HG02970 (cell line): ENCODE results near the gene UROD.
"Not testable (repeated sequence)": the region's sequence is repeated elsewhere in the genome, so short reads cannot be mapped to it uniquely, and the experiment has no call there.

Source experiments
- ATAC-seq: cut with Tn5 transposase; IDR thresholded peaks from one replicate; pipeline ENCODE4 v1.9.1; 2021; ENCODE audit warnings: mild to moderate bottlenecking, moderate library complexity, moderate number of reproducible peaks; ENCODE audit not compliant: unreplicated experiment, low FRiP score

UROD gene

DNA sequence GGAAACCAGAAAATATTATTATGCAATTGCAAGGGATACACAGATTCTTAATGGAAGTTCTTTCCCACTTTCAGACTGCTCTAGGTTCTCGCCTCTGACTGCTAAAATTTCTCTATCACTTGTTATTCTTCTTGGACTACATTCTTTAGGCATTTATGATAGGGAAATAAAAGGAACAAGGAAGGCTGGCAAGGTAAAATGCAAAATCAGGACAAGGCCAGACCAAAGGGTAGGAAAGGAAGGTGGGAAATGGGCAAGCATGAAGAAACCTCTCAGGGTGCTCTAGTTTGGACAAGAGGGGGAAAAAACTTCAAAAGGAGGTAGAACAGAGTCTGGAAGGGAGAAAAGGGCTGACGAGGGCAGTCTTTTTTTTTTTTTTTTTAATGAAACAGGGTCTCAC lies 26.2 kb downstream of the UROD start:
- no peak for ATAC-seq

DNA sequence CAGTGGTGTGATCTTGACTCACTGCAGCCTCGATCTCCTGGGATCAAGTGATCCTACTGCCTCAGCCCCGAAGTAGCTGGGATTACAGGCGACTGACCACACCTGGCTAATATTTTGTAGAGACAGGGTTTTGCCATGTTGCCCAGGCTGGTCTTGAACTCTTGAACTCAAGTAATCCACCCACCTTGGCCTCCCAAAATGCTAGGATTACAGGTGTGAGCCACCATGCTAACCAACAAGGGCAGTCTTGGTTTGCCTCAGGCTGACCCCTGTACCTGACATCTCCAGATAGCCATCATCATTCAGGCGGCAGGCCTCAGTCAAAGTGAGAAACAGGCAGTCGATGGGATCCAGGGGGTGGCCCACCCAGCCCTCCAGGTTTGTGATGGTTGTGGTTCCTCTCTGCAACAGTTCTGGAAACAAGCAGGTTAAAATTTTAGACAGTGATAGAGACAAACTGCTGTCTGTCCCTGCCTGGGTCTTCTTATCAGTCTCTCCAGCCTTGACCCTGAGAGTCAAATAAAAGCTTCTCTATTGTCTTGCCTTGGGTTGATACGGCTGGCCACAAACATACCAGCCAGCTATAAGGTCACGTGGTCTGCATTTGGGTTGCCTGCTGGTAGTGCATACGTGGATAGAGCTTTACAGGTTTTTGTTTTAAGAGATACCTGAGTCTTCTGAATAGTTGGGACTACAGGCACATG lies 26.8 kb downstream of the UROD start:
- ATAC-seq, result no peak

DNA sequence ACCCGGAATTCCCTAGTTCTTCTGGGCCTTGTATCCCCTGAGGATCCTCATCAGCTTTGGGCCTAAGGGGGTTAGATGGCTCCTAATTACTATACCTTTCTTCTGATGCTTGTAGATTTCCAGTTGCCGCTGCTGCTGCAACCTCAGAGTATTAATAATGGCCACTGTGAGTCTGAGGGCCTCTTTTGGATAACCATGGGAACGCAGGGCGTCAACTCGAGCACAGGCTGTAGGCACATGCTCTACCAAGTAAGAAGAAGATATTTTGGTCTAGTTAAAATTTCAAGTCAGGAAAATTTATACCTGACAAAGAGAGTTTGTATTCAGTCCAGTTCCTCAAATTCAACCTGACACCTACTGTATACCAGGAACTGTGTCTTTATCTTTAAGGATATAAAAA lies 28.2 kb downstream of the UROD start:
- ATAC-seq, result no peak

DNA sequence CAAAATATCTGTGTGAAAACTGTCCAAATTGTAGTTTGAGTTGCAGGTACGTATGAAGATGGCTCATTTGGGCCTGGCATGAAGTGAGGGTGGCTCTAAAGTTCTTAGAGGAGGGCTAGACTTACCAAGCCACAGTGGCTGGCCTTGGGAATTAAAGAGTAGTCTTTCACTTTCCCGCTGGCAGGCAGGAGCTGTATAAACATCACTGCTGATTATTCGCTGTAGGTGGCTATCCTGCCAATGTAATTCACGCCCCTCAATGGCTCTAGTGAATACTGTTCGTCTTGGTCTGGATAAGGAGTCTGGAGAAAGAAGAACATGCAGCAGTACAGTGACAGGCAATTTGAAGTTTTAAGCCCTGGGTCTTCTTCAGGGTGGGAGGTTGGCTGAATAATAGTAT lies 31.0 kb downstream of the UROD start:
- ATAC-seq, result no peak

DNA sequence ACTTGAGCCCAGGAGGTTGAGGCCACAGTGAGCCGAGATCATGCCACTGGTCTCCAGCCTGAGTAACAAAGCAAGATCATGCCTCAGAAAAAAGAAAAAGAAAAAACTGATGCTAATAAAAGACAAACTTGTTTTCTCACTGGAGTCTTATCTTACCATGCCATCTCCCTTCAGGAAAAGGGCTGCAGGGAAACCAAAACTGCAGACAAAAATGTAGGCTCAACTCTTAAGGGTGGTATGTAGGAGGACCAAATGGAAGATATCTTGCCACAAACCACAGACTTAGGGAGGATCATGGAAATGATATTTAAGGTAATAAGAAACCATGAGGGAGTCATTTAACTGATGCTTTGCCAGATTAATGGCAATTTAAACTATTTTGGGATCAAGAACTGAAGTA lies 32.9 kb downstream of the UROD start:
- no peak for ATAC-seq

DNA sequence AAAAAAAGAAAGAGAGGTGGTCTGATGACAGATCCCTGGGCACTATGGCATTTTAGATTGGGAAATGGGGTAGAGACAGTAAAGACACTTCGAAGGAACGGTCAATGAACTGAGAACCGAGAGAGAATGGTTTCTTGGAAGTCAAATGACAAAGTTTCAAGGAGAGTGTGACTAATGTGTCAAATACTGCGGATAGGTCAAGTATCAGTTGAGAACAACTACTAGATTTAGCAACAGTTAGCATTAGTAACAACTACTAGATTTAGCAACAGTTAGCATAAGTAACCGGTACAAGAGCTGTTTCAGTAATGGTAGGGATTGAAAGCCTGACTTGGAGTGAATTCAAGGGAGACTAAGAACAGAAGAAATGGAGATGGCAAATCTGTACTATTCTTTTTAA lies 35.0 kb downstream of the UROD start:
- no peak for ATAC-seq

DNA sequence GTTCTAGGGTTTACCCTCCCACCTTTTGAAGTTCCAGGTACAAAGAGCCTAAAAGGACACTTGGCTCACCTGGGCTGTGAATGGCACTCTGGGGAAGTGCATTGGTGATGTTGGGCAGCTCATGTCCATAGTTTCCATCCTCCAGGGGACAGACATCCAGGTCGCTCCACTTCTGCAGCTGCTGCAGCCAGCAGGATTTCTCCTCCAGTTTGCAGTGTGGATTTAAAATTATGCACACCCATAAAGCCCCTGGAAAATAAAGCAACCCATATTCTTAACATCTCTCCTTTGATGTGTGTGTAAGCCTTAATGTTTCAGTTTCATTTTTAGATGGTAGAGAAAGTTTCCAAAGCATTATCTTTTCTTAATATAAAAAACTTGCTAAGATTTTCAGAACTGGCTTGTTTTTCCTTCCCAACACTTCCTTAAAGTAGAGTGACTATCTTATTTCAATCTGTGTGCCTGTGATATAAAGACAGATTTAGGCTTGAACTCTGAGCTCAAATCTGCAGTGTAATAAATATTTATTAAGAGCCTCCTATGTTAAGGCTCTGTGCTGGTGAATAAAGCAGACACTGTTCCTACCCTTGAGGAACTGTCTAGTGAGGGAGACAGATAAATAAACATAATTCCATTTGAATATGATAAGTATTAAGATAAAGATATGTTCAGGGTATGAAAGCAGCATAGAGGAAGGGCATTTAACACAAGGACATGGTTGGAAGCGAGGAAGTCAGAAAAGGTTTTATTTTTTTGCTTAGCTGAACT lies 39.1 kb downstream of the UROD start:
- no peak for ATAC-seq

DNA sequence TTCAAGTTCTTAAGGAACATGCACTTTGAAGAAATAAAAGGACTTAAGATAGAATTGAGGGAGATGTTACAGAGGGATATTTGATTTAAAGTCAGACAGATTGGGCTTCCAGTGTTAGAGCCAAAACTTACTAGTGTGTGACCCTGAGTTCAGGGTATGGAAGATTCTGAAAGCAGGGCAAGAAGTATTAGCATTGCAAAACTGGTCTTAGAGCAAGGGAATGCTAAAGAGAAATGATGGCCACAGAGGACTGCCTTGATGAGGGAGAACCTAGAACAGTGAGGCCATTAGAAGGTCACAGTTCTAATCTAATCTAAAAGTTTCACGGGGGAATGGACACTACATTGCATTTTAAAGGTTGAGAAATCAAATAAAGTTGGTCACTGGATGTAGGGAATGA lies 45.5 kb downstream of the UROD start:
- ATAC-seq, result no peak

DNA sequence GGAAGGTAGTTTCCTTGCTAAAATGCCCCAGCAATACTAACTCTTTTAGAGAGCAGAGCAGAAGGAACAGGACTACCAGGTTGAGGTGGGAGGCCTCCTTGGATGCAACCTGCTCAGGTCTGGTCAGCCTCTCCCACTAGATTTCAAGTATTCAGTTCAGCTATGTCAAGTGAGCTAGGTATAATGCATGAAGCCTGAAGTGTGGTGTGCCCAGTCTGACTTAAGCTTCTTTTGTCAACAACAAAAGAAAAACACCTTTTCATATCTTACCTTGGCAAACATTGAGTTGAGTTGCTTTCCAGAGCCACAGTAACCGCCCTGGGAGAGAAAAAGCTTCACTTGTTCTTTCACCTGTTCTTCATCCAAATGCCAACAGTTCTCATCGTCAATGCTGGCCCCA lies 47.8 kb downstream of the UROD start:
- ATAC-seq, result no peak

DNA sequence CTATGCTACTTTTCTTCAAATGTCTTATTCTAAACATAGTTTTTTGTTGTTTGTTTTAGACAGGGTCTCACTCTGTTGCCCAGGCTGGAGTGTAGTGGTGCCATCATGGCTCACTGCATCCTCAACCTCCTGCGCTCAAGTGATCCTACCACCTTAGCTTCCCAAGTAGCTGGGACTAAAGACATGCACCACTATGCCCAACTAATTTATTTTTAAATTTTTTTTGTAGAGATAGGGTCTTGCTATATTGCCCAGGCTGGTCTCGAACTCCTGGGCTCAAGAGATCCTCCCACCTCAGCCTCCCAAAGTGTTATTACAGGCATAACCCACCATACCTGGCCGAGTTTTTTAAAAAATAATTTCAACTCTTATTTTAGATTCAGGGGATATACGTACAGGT lies 50.4 kb downstream of the UROD start:
- ATAC-seq, result not testable (repeated sequence)

DNA sequence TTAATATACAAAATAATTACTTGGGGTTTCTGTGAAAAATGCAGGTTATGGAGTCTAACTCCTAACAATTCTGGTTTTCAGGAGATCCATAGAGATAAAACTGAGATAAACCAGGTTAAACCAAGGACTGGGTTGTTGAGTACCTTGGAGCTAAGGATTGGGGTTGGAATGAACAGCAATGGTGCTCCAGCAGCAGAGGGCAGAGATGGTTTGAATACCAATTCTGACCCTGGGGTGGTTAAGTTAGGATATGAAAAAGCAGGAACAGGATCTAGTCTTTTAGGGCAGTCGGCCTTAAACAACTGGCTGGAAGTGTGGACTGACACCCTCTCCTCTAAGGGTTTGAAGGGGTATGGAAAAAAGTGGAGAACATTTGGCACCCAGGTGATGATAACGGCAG lies 53.0 kb downstream of the UROD start:
- ATAC-seq, result no peak
